Hematopoietic multipotent progenitor cell (in vitro differentiated cells): ENCODE data around the gene GRK5. TPM values are rescaled to one million over a fixed set of nuclear protein-coding genes. Genes with fewer than 3 reads are reported as not detected.
"Not testable (repeated sequence)": the region's sequence is repeated elsewhere in the genome, so short reads cannot be mapped to it uniquely, and the experiment has no call there.

Experiments
- DNase-seq, 3 donors: peaks; one replicate each; pipeline ENCODE4 v3.0.0-alpha.2; 2011 to 2015; ENCODE audit warnings: low read depth in 2 of 3, low spot score in 2 of 3
- total RNA-seq: library from RNA; depleted of rRNA; stranded (reverse); fragments of >200 nt; gene quantifications from one replicate; pipeline ENCODE4 v1.2.3, GENCODE V29; 2012

GRK5 gene
- total RNA-seq, 1 donor: 2.2 TPM

DNA sequence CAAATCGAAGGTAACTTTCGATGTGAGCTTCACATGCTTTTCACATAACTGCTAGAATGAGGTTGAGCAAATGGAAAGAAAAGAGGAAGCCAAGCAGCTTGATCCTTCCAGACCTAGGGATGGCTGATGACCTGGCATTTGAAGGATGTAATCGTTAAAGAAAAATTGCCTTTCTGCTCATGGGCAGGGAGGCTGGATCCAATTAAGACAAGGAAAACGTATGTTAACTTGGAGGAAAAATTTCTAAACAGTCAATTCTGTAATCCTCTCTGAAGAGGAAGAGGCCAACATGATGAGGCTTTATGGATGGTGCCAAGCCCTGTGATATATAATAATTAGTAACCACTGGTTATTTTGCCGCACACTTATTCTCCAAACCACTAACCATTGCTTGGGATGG lies 12.5 kb downstream of the GRK5 start:
- DNase-seq: no peak

DNA sequence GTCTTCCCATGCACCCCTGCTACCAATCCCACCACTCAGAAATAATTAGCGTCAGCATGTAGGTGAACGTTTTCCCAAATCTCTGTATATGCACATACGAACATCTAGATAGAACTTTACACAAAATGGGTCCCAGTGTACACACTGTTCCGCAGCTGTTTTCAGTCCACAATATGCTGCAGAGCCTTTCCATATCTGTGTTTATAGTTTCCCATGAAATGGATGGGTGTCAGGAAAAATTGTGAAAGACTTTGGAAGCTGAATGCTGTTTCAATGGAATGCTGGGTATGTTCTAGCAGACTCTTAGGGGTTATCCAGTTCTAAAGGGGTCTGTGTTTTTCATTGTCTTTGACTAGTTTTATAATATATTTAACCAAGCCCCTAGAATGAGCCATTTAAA lies 13.8 kb downstream of the GRK5 start:
- DNase-seq: no peak

- DNase-seq: no peak
Observed at GRCh38 chr10:119221666-119222065, 14.3 kb downstream of the GRK5 start.

- DNase-seq: no peak
Observed at GRCh38 chr10:119222537-119222936, 15.2 kb downstream of the GRK5 start.

- DNase-seq: no peak
Observed at GRCh38 chr10:119222966-119223386, 15.6 kb downstream of the GRK5 start.

GRCh38 chr10:119225083-119225658 lies 17.8 kb downstream of the GRK5 start:
- DNase-seq: no peak

- no peak for DNase-seq
Observed at GRCh38 chr10:119227825-119228224, 20.5 kb downstream of the GRK5 start.

DNA sequence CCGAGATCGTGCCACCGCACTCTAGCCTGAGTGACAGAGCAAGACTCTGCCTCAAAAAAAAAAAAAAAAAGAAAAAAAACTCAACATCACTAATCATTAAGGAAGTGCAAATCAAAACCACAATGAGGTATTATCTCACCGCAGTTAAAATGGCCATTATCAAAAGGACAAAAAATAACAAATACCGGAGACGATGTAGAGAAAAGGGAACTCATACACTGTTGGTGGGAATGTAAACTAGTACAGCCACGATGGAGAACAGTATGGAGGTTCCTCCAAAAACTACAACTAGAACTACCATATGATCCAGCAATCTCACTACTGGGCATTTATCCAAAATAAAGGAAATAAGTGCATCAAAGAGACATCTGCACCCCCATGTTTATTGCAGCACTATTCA lies 24.3 kb downstream of the GRK5 start:
- peak in 1 of 3 donors; percentile 61 for DNase-seq

- DNase-seq: not testable (repeated sequence)
Observed at GRCh38 chr10:119232439-119232838, 25.1 kb downstream of the GRK5 start.

- no peak for DNase-seq
Observed at GRCh38 chr10:119233123-119233820, 25.9 kb downstream of the GRK5 start.

DNA sequence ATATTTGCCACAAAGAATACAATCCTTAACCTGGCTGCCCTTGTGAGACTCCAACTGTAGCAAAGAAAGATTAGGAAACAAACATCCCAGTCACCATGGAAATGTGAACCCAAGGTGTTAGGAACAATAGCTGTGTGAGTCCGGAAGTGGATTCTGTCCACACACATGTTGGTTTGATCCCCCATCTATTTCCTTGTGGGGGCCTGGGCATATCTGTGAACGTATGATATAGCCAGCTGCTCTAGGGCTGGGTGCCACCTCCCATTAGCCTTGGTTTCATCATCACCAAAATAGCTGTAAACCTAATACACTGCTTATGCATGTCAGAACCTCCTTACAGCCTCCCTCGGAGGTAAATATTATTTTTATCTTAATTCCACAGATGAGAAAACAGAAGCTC lies 26.4 kb downstream of the GRK5 start:
- peak in 1 of 3 donors; percentile 57 for DNase-seq

- no peak for DNase-seq
Observed at GRCh38 chr10:119235356-119235755, 28.0 kb downstream of the GRK5 start.

- no peak for DNase-seq
Observed at GRCh38 chr10:119237722-119238436, 30.5 kb downstream of the GRK5 start.

GRCh38 chr10:119238577-119238976 lies 31.2 kb downstream of the GRK5 start:
- DNase-seq: no peak

DNA sequence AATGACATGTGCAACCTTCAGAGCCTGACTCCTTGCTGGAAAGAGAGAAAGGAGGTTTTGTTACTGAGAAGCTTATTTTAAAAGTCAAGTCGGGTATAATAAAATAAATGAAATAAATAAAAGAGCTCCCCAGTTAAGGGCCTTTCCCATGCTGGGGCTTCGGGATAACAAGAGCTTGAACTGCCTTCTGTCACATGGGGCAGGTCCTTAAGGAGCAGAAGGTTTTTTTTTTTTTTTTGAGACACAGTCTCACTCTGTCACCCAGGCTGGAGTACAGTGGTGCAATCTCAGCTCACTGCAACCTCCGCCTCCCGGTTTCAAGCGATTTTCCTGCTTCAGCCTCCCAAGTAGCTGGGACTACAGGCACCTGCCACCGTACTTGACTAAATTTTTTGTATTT lies 31.6 kb downstream of the GRK5 start:
- DNase-seq: not testable (repeated sequence)

DNA sequence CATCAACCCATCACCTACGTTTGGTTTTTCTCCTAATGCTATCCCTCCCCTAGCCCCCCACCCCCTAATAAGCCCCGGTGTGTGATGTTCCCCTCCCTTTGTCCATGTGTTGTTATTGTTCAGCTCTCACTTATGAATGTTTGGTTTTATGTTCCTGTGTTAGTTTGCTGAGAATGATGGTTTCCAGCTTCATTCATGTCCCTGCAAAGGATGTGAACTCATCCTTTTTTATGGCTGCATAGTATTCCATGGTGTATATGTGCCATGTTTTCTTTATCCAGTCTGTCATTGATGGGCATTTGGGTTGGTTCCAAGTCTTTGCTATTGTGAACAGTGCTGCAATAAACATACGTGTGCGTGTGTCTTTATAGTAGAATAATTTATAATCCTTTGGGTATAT lies 32.3 kb downstream of the GRK5 start:
- DNase-seq: not testable (repeated sequence)

DNA sequence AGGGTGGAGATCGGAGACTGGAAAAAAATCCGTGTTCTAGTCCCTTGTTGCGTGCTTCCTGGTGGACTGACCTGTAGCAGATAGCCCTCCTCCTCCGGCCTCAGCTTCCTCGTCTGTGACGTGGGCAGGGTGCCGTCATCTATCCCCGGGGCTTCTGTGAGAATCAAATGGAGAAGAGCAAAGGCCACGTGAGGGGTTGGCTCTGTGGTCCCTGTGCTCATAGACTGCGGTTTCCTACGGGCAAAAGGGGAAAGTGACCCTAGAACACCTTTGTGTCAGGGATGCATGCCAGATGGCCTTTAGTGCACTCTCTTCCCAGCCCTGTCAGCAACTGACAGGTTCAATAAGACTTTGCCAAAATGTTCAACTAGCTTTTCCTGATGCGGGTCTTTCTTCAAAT lies 33.7 kb downstream of the GRK5 start:
- no peak for DNase-seq

GRCh38 chr10:119242186-119242585 lies 34.8 kb downstream of the GRK5 start:
- DNase-seq: no peak

GRCh38 chr10:119243488-119243887 lies 36.1 kb downstream of the GRK5 start:
- no peak for DNase-seq

DNA sequence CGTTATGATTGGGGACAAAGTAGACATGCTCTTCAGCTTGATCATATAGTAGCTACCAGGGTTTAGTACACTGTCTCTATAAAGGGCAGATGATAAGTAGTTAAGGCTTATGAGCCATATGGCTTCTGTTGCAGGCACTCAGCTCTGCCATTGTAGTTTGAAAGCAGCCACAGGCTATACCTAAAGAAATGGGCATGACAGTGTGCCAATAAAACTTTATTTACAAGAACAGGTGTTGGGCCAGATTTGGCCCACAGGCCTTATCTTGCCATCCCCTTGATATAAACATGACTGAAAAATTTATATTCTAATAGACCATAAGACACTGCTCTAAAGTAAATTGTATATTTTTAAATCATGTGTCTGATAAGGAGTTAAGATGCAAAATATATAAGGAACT lies 36.6 kb downstream of the GRK5 start:
- DNase-seq: no peak

- no peak for DNase-seq
Observed at GRCh38 chr10:119245272-119245671, 37.9 kb downstream of the GRK5 start.
